Measurements from ENCODE around the gene ODR4. TPM values are rescaled to one million over a fixed set of nuclear protein-coding genes. Genes with fewer than 3 reads are reported as not detected.
"Not testable (repeated sequence)": the region's sequence is repeated elsewhere in the genome, so short reads cannot be mapped to it uniquely, and the experiment has no call there.

Gene ODR4
- total and polyA plus RNA-seq, 4 donors: 8.7 to 25.8 (median 13.9) TPM

- H3K9me3 ChIP-seq (ENCODE audit: control insufficient read depth in 4 of 4, low read length in 3 of 4): no peaks in the 10 kb centered on the region
- WGBS: 72% methylated on average over 3 of the region's 3 CpGs
- H3K36me3 ChIP-seq (ENCODE audit: control insufficient read depth in 4 of 4, insufficient read depth in 3 of 4, low read depth in 1 of 4, low read length in 3 of 4): no peaks in the 10 kb centered on the region
- TF ChIP-seq CTCF (IDR thresholded peaks at IDR 0.05; ENCODE audit: low read depth, low read length, missing input control): no peak
- TF ChIP-seq RAD21 (IDR thresholded peaks at IDR 0.05): no peak
- H3K9ac ChIP-seq (ENCODE audit: low read depth in 1 of 2, low read length in 2 of 2): no peak overlapping the region
- H3K27me3 ChIP-seq (ENCODE audit: control insufficient read depth in 4 of 4, insufficient read depth in 4 of 4, low read length in 3 of 4): no peaks in the 10 kb centered on the region
- no peak for DNase-seq (ENCODE audit: low spot score)
- H3K4me1 ChIP-seq (ENCODE audit: control insufficient read depth in 4 of 4, insufficient read depth in 4 of 4, low read length in 3 of 4): no peaks in the 10 kb centered on the region
- no peak overlapping the region for H3K27ac ChIP-seq (ENCODE audit: low read depth in 1 of 2, low read length in 2 of 2)
- H3K4me3 ChIP-seq (ENCODE audit: low read depth in 1 of 3, low read length in 3 of 3): no peak overlapping the region
Measured at GRCh38 chr1:186454981-186455380, 79.3 kb downstream of the ODR4 start.

- no peaks in the 10 kb centered on the region for H3K36me3 ChIP-seq (ENCODE audit: control insufficient read depth in 4 of 4, insufficient read depth in 3 of 4, low read depth in 1 of 4, low read length in 3 of 4)
- no peak for TF ChIP-seq JUND (IDR thresholded peaks at IDR 0.05)
- no peak for TF ChIP-seq ZBTB33 (IDR thresholded peaks at IDR 0.05)
- no peak for TF ChIP-seq CTCF (IDR thresholded peaks at IDR 0.05; ENCODE audit: low read depth, low read length, missing input control)
- TF ChIP-seq REST (IDR thresholded peaks at IDR 0.05): no peak
- TF ChIP-seq MAX (IDR thresholded peaks at IDR 0.05): no peak
- no peak for TF ChIP-seq YY1 (IDR thresholded peaks at IDR 0.05)
- TF ChIP-seq FOXA2 (IDR thresholded peaks at IDR 0.05): no peak
- TF ChIP-seq FOXA1 (IDR thresholded peaks at IDR 0.05): no peak
- no peaks in the 10 kb centered on the region for H3K4me1 ChIP-seq (ENCODE audit: control insufficient read depth in 4 of 4, insufficient read depth in 4 of 4, low read length in 3 of 4)
- whole genome bisulfite sequencing: 82% methylated on average over 3 of the region's 3 CpGs
- H3K4me3 ChIP-seq (ENCODE audit: low read depth in 1 of 3, low read length in 3 of 3): no peak overlapping the region
- no peak overlapping the region for H3K9ac ChIP-seq (ENCODE audit: low read depth in 1 of 2, low read length in 2 of 2)
- DNase-seq (ENCODE audit: low spot score): no peak
- H3K9me3 ChIP-seq (ENCODE audit: control insufficient read depth in 4 of 4, low read length in 3 of 4): no peaks in the 10 kb centered on the region
- H3K27me3 ChIP-seq (ENCODE audit: control insufficient read depth in 4 of 4, insufficient read depth in 4 of 4, low read length in 3 of 4): no peaks in the 10 kb centered on the region
- no peak overlapping the region for H3K27ac ChIP-seq (ENCODE audit: low read depth in 1 of 2, low read length in 2 of 2)
Measured at GRCh38 chr1:186456729-186457255, 81.2 kb downstream of the ODR4 start.

- not testable (repeated sequence) for DNase-seq (ENCODE audit: low spot score); H3K9me3 ChIP-seq (ENCODE audit: control insufficient read depth in 4 of 4, low read length in 3 of 4); H3K27ac ChIP-seq (ENCODE audit: low read depth in 1 of 2, low read length in 2 of 2); H3K4me3 ChIP-seq (ENCODE audit: low read depth in 1 of 3, low read length in 3 of 3); H3K27me3 ChIP-seq (ENCODE audit: control insufficient read depth in 4 of 4, insufficient read depth in 4 of 4, low read length in 3 of 4); H3K9ac ChIP-seq (ENCODE audit: low read depth in 1 of 2, low read length in 2 of 2); H3K4me1 ChIP-seq (ENCODE audit: control insufficient read depth in 4 of 4, insufficient read depth in 4 of 4, low read length in 3 of 4); H3K36me3 ChIP-seq (ENCODE audit: control insufficient read depth in 4 of 4, insufficient read depth in 3 of 4, low read depth in 1 of 4, low read length in 3 of 4)
- WGBS: 97% methylated on average over 14 of the region's 14 CpGs
Measured at GRCh38 chr1:186459161-186459560, 83.5 kb downstream of the ODR4 start.

All from liver (tissue), 9 donors.